ENCODE measurements around the gene SELENOV. TPM values are rescaled to one million over a fixed set of nuclear protein-coding genes. Genes with fewer than 3 reads are reported as not detected.

The SELENOV gene
- total and polyA plus RNA-seq, 10 donors = not detected

GRCh38 chr19:39500543-39500942, 14.4 kb upstream of the SELENOV start:
- DNase-seq = no peak
- 41 to 56% (median 52%) methylated on average over 4 of the region's 4 CpGs for WGBS, 5 donors
- H3K27me3 ChIP-seq (replicated peaks in 1 of 7) = peaks cover 3 to 100% (median 64%) of the 10 kb centered on the region in 7 donors

GRCh38 chr19:39501340-39501739, 13.6 kb upstream of the SELENOV start:
- Histone ChIP-seq H3K4me1 (peaks cover 14 to 33% (median 28%) of the 10 kb centered on the region in 6 donors), H3K27me3 (replicated peaks in 1 of 7) (peaks cover 3 to 100% (median 66%) of the 10 kb centered on the region in 7 donors), H3K36me3 (no peaks in the 10 kb centered on the region), H3K27ac (no peak overlapping the region), H3K9me3 (no peaks in the 10 kb centered on the region), H3K4me3 (no peak overlapping the region)
- WGBS, 5 donors = 70 to 82% (median 76%) methylated on average over 5 of the region's 5 CpGs
- intact Hi-C loops (cut with DNase I; ENCODE audit: low total_unique reads) = no loop called here
- DNase-seq = no peak
- TF ChIP-seq CTCF (IDR thresholded peaks at IDR 0.05 in 8 of 11, conservative IDR thresholded peaks at IDR 0.05 in 3 of 11) = no peak
- no peak for TF ChIP-seq POLR2AphosphoS5 (IDR thresholded peaks at IDR 0.05)
- no peak for TF ChIP-seq POLR2A (IDR thresholded peaks at IDR 0.05)

More at GRCh38 chr19:39500543-39500942, 14.4 kb upstream of the SELENOV start:
- Histone ChIP-seq H3K36me3 (no peaks in the 10 kb centered on the region), H3K9me3 (no peaks in the 10 kb centered on the region), H3K4me1 (peaks cover 14 to 33% (median 28%) of the 10 kb centered on the region in 6 donors), H3K4me3 (no peak overlapping the region), H3K27ac (no peak overlapping the region)
- intact Hi-C loops (cut with DNase I; ENCODE audit: low total_unique reads) = no loop called here
- TF ChIP-seq CTCF (IDR thresholded peaks at IDR 0.05 in 8 of 11, conservative IDR thresholded peaks at IDR 0.05 in 3 of 11) (no peak), POLR2AphosphoS5 (IDR thresholded peaks at IDR 0.05) (no peak), POLR2A (IDR thresholded peaks at IDR 0.05) (no peak)

GRCh38 chr19:39502640-39503417, 12.1 kb upstream of the SELENOV start:
- peaks cover 3 to 100% (median 71%) of the 10 kb centered on the region in 7 donors for H3K27me3 ChIP-seq (replicated peaks in 1 of 7)
- peaks cover 12 to 42% (median 36%) of the 10 kb centered on the region in 6 donors for H3K4me1 ChIP-seq
- H3K27ac ChIP-seq = no peak overlapping the region
- H3K36me3 ChIP-seq = no peaks in the 10 kb centered on the region
- peak in 10 of 11 experiments; percentile 9 to 94 (median 86) for TF ChIP-seq CTCF (IDR thresholded peaks at IDR 0.05 in 8 of 11, conservative IDR thresholded peaks at IDR 0.05 in 3 of 11)
- peak in 2 of 3 donors; percentile 43 to 53 for TF ChIP-seq POLR2AphosphoS5 (IDR thresholded peaks at IDR 0.05)
- no peak for TF ChIP-seq POLR2A (IDR thresholded peaks at IDR 0.05)
- no peaks in the 10 kb centered on the region for H3K9me3 ChIP-seq
- WGBS, 5 donors = 16 to 32% (median 19%) methylated on average over 32 to 69 of the region's 69 CpGs
- peak; percentile 91 for DNase-seq
- peak overlapping the region in 1 of 8 donors; percentile 46 for H3K4me3 ChIP-seq
- intact Hi-C loops (cut with DNase I; ENCODE audit: low total_unique reads) = no loop called here

- H3K9me3 ChIP-seq = no peaks in the 10 kb centered on the region
- peaks cover 0 to 91% (median 53%) of the 10 kb centered on the region in 7 donors for H3K27me3 ChIP-seq (replicated peaks in 1 of 7)
- intact Hi-C loops (cut with DNase I; ENCODE audit: low total_unique reads) = no loop called here
- H3K36me3 ChIP-seq = no peaks in the 10 kb centered on the region
- no peak for TF ChIP-seq POLR2A (IDR thresholded peaks at IDR 0.05)
- no peak for TF ChIP-seq CTCF (IDR thresholded peaks at IDR 0.05 in 8 of 11, conservative IDR thresholded peaks at IDR 0.05 in 3 of 11)
- TF ChIP-seq POLR2AphosphoS5 (IDR thresholded peaks at IDR 0.05) = no peak
- no peak for DNase-seq
- peak overlapping the region in 5 of 8 donors; percentile 44 to 74 (median 50) for H3K4me3 ChIP-seq
- peaks cover 0 to 25% (median 20%) of the 10 kb centered on the region in 6 donors for H3K4me1 ChIP-seq
- no peak overlapping the region for H3K27ac ChIP-seq
- 53 to 65% (median 57%) methylated on average over 7 of the region's 7 CpGs for WGBS, 5 donors
These were observed 8.4 kb upstream of the SELENOV start for GRCh38 chr19:39506598-39506943.
